Heart left ventricle (tissue), 16 donors: Measurements from ENCODE around the gene PAEP. TPM values are rescaled to one million over a fixed set of nuclear protein-coding genes. Genes with fewer than 3 reads are reported as not detected.

ENCODE experiments used
- ATAC-seq, 4 donors: fragments of 200-7000 bp; cut with Tn5 transposase; one replicate each; pipeline ENCODE4 v1.9.1; 2020 to 2022; ENCODE audit warnings: moderate library complexity in 4 of 4, mild to moderate bottlenecking in 3 of 4, moderate number of reproducible peaks in 1 of 4
- DNase-seq, 5 donors: peaks; one replicate each; pipeline ENCODE4 v3.0.0-alpha.2; 2020
- H3K27ac ChIP-seq, 12 donors: fragments of 200-600 bp; sonication (generic) in 4 of 12; one replicate each; pipeline versions ENCODE4 v1.5.0 to v1.8.0; 2016 to 2022; ENCODE audit warnings: mild to moderate bottlenecking in 2 of 12
- H3K27me3 ChIP-seq, 9 donors: fragments of 200-600 bp; sonication (generic) in 2 of 9; one replicate each; pipeline versions ENCODE4 v1.5.1 to v1.8.0; 2016 to 2022; ENCODE audit warnings: mild to moderate bottlenecking in 3 of 9
- H3K36me3 ChIP-seq, 9 donors: fragments of 200-600 bp; sonication (generic) in 2 of 9; one replicate each; pipeline versions ENCODE4 v1.5.0 to v1.8.0; 2018 to 2022; ENCODE audit warnings: mild to moderate bottlenecking in 2 of 9
- H3K4me1 ChIP-seq, 12 donors: fragments of 200-600 bp; sonication (generic) in 4 of 12; one replicate each; pipeline versions ENCODE4 v1.5.0 to v1.8.0; 2016 to 2022; ENCODE audit warnings: mild to moderate bottlenecking in 3 of 12
- H3K4me3 ChIP-seq, 12 donors: fragments of 200-600 bp; sonication (generic) in 4 of 12; one replicate each; pipeline versions ENCODE4 v1.5.0 to v1.8.0; 2017 to 2022; ENCODE audit warnings: mild to moderate bottlenecking in 9 of 12, moderate library complexity in 4 of 12
- H3K9me3 ChIP-seq, 12 donors: fragments of 200-600 bp; sonication (generic) in 4 of 12; one replicate each; pipeline versions ENCODE4 v1.5.0 to v1.8.0; 2016 to 2022; ENCODE audit warnings: mild to moderate bottlenecking in 1 of 12
- CTCF ChIP-seq, 12 donors: fragments of 200-600 bp; sonication (generic) in 4 of 12; IDR thresholded peaks; one replicate each; pipeline versions ENCODE4 v1.5.0 to v1.8.0; 2018 to 2022; ENCODE audit warnings: antibody characterized with exemption in 12 of 12, mild to moderate bottlenecking in 5 of 12
- POLR2A ChIP-seq, 2 donors: fragments of 450-650 bp; IDR thresholded peaks; one replicate each; pipeline ENCODE4 v1.6.1; 2017; ENCODE audit warnings: antibody characterized with exemption in 2 of 2, mild to moderate bottlenecking in 2 of 2, moderate library complexity in 2 of 2
- WGBS, 4 donors: extraction: QIAGEN DNeasy Blood & Tissue Kit in 2 of 4; methylation state at CpG; one replicate each; pipeline versions ENCODE4 v1.1.5 to v1.1.7; 2013 to 2018; 5-methylcytosine and 5-hydroxymethylcytosine counted together
- intact Hi-C, 10 donors: fragments of 100-400 bp; cut with DNase I; formaldehyde crosslinking; loops; one replicate each; pipeline versions ENCODE4 v1.11.1 to v1.14.2; 2022
- polyA plus RNA-seq, 2 donors: library from polyadenylated mRNA; stranded (reverse); fragments of 200-250 nt; gene quantifications; one replicate each; pipeline ENCODE4 v1.2.3, GENCODE V29; 2013
- total RNA-seq, 9 donors: library from RNA; depleted of rRNA in 2 of 9; stranded (reverse); fragments of >200 nt in 2 of 9; fragmentation: NEBNext Ultra II Directional in 3 of 9; extraction: Animal tissue kit (Norgen Biotek cat#: 25700) in 3 of 9; gene quantifications; one replicate each; pipeline versions ENCODE4 v1.1.0 to v1.2.4, GENCODE V29; 2016 to 2023
- donor health status: ischemic (EF 13 %, LVEDD 7.1; RV severe dilation, severe dysfunction).
- donor health status: healthy with polysubstance abuse.
- donor health status: DM: no; HTN: yes; CAD: no.
- donor health status: DM: no; HTN: no; CAD: no.
- donor health status: ischemic (EF 25% LVEDD 6.9; RV normal size, moderate dysfunction).
- donor health status: ischemic (EF 25% LVEDD 5.7; RV mildly dilated, moderate dysfunction).
- donor health status: healthy.
- donor health status: DM: yes; HTN: yes; CAD: no.
- donor health status: ischemic (EF 35%, LVEDD 5.7; RV mildly dilated, moderate dysfunction).
- donor health status: nonischemic (EF 11% LVEDD 7.7; RV severe dilation, severe dysfunction).
- donor health status: DM: yes; HTN: yes; CAD: no.
- donor health status: PGD.
- donor health status: ischemic (EF 29% LVEDD 5.4; RV normal size, mild dysfunction).
- donor health status: nonischemic (EF 23%, LVEDD 6.1; RV moderate dilation, normal function).

Gene PAEP
- total and polyA plus RNA-seq, 11 donors: not detected

- peaks cover 0 to 3% (median 0%) of the 10 kb centered on the region in 12 donors for H3K9me3 ChIP-seq
- no peak overlapping the region for H3K4me3 ChIP-seq
- H3K36me3 ChIP-seq: no peaks in the 10 kb centered on the region
- peaks cover 0 to 31% (median 0%) of the 10 kb centered on the region in 9 donors for H3K27me3 ChIP-seq
- H3K27ac ChIP-seq: no peak overlapping the region
- ATAC-seq (no peak), DNase-seq (no peak)
- WGBS, 4 donors: 70 to 85% (median 84%) methylated on average over 1 of the region's 1 CpG
- intact Hi-C loops: no loop called here
- TF ChIP-seq POLR2A (IDR thresholded peaks at IDR 0.05): no peak
- no peak for TF ChIP-seq CTCF (IDR thresholded peaks at IDR 0.05)
- no peaks in the 10 kb centered on the region for H3K4me1 ChIP-seq
These were observed 1.5 kb downstream of the PAEP start for GRCh38 chr9:135563039-135563476.

GRCh38 chr9:135563858-135564257 lies 2.3 kb downstream of the PAEP start:
- TF ChIP-seq POLR2A (IDR thresholded peaks at IDR 0.05): no peak
- TF ChIP-seq CTCF (IDR thresholded peaks at IDR 0.05): no peak
- intact Hi-C loops: no loop called here
- Histone ChIP-seq H3K27ac (no peak overlapping the region), H3K36me3 (no peaks in the 10 kb centered on the region), H3K4me3 (no peak overlapping the region), H3K27me3 (peaks cover 0 to 31% (median 0%) of the 10 kb centered on the region in 9 donors), H3K4me1 (no peaks in the 10 kb centered on the region), H3K9me3 (peaks cover 0 to 5% (median 0%) of the 10 kb centered on the region in 12 donors)
- DNase-seq (no peak), ATAC-seq (no peak)
- 82 to 86% (median 82%) methylated on average over 12 of the region's 12 CpGs for WGBS, 4 donors

- peaks cover 0 to 16% (median 6%) of the 10 kb centered on the region in 12 donors for H3K9me3 ChIP-seq
- WGBS, 4 donors: 38 to 76% (median 73%) methylated on average over 1 to 9 of the region's 9 CpGs
- no peak overlapping the region for H3K27ac ChIP-seq
- DNase-seq (no peak), ATAC-seq (no peak)
- H3K27me3 ChIP-seq: peaks cover 0 to 31% (median 0%) of the 10 kb centered on the region in 9 donors
- H3K4me3 ChIP-seq: no peak overlapping the region
- intact Hi-C loops: no loop called here
- TF ChIP-seq CTCF (IDR thresholded peaks at IDR 0.05) (no peak), POLR2A (IDR thresholded peaks at IDR 0.05) (no peak)
- H3K4me1 ChIP-seq: no peaks in the 10 kb centered on the region
- H3K36me3 ChIP-seq: no peaks in the 10 kb centered on the region
These were observed 3.6 kb downstream of the PAEP start for GRCh38 chr9:135565141-135565628.

- no peak for DNase-seq
These were observed 4.1 kb downstream of the PAEP start for GRCh38 chr9:135565636-135566035.

More at GRCh38 chr9:135565636-135566035, 4.1 kb downstream of the PAEP start:
- Histone ChIP-seq H3K4me1 (no peaks in the 10 kb centered on the region), H3K36me3 (no peaks in the 10 kb centered on the region), H3K27ac (no peak overlapping the region), H3K27me3 (peaks cover 0 to 31% (median 0%) of the 10 kb centered on the region in 9 donors), H3K4me3 (no peak overlapping the region), H3K9me3 (peaks cover 0 to 19% (median 6%) of the 10 kb centered on the region in 12 donors)
- no peak for ATAC-seq
- TF ChIP-seq POLR2A (IDR thresholded peaks at IDR 0.05) (no peak), CTCF (IDR thresholded peaks at IDR 0.05) (no peak)
- intact Hi-C loops: no loop called here
- WGBS, 4 donors: 55 to 72% (median 59%) methylated on average over 8 of the region's 8 CpGs
